Kasumi-1 (cell line): ENCODE data around the gene TSG101.

Experiments
- DNase-seq, 2 experiments: peaks; one replicate each; lab custom pipeline; 2025; lab: John Stamatoyannopoulos, UW

Gene TSG101

GRCh38 chr11:18493310-18493709 is 33.4 kb downstream of the TSG101 start:
- DNase-seq = no peak

- DNase-seq = no peak
Measured at GRCh38 chr11:18492888-18493287, 33.9 kb downstream of the TSG101 start.

GRCh38 chr11:18491924-18492323 is 34.8 kb downstream of the TSG101 start:
- no peak for DNase-seq

- DNase-seq = no peak
Measured at GRCh38 chr11:18490736-18491485, 35.8 kb downstream of the TSG101 start.

GRCh38 chr11:18490319-18490718 is 36.4 kb downstream of the TSG101 start:
- no peak for DNase-seq

GRCh38 chr11:18485913-18486528 is 40.7 kb downstream of the TSG101 start:
- DNase-seq = no peak

- no peak for DNase-seq
Measured at GRCh38 chr11:18479063-18479462, 47.7 kb downstream of the TSG101 start.

GRCh38 chr11:18472587-18472986 is 54.2 kb downstream of the TSG101 start:
- no peak for DNase-seq

GRCh38 chr11:18471995-18472394 is 54.7 kb downstream of the TSG101 start:
- no peak for DNase-seq

GRCh38 chr11:18468961-18469360 is 57.8 kb downstream of the TSG101 start:
- DNase-seq = no peak

GRCh38 chr11:18468059-18468458 is 58.7 kb downstream of the TSG101 start:
- no peak for DNase-seq

- no peak for DNase-seq
Measured at GRCh38 chr11:18466402-18466801, 60.3 kb downstream of the TSG101 start.

GRCh38 chr11:18463439-18463838 is 63.3 kb downstream of the TSG101 start:
- no peak for DNase-seq

- DNase-seq = no peak
Measured at GRCh38 chr11:18461909-18462308, 64.8 kb downstream of the TSG101 start.

GRCh38 chr11:18459634-18460033 is 67.1 kb downstream of the TSG101 start:
- no peak for DNase-seq

- no peak for DNase-seq
Measured at GRCh38 chr11:18457450-18457849, 69.3 kb downstream of the TSG101 start.

GRCh38 chr11:18455686-18456372 is 70.9 kb downstream of the TSG101 start, which contains the start of gene LDHAL6A:
Gene LDHAL6A (plus strand): TSS chr11:18455856. CDS start chr11:18456681, 825 bp downstream.
- no peak for DNase-seq

GRCh38 chr11:18452927-18453326 is 73.8 kb downstream of the TSG101 start:
- no peak for DNase-seq

GRCh38 chr11:18449251-18449650 is 77.5 kb downstream of the TSG101 start:
- DNase-seq = no peak

- no peak for DNase-seq
Measured at GRCh38 chr11:18438691-18439090, 88.1 kb downstream of the TSG101 start.
